ENCODE data around the gene CCL20.
"Not testable (repeated sequence)": the region's sequence is repeated elsewhere in the genome, so short reads cannot be mapped to it uniquely, and the experiment has no call there.

Gene CCL20, protein sequence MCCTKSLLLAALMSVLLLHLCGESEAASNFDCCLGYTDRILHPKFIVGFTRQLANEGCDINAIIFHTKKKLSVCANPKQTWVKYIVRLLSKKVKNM

DNA sequence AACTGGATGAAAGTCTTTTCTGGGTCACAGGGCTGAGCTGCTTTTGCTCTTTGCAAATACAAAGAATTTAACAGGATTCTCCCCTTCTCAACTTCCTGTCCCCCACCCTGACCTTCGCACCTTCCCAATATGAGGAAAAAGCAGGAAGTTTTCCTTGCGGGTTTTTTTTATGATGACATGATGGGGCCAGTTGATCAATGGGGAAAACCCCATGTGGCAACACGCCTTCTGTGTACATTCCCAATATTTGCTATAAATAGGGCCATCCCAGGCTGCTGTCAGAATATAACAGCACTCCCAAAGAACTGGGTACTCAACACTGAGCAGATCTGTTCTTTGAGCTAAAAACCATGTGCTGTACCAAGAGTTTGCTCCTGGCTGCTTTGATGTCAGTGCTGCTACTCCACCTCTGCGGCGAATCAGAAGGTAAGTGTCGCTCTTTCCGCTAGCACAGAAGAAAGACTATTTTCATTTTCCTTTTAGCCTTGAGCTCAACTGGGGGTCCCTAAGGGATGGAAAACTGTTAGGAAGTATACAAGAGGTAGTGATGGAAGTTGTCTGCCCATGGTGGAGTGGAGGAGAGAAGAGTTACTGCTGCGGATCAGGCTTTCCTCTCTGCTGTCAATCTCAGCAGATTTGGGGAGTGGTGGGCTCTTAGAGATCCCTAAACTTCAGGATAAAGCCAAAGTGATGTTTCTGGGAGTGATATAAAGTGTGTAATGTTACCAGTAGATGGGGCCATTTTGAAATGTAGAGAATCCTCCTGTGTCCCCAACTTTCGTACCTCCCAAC lies at the start of gene CCL20:
Gene CCL20 (plus strand): TSS at position 281 of the 792 bp plus-strand sequence. CDS start 70 bp downstream, at position 351.
- peak; percentile 8 for DNase-seq

DNA sequence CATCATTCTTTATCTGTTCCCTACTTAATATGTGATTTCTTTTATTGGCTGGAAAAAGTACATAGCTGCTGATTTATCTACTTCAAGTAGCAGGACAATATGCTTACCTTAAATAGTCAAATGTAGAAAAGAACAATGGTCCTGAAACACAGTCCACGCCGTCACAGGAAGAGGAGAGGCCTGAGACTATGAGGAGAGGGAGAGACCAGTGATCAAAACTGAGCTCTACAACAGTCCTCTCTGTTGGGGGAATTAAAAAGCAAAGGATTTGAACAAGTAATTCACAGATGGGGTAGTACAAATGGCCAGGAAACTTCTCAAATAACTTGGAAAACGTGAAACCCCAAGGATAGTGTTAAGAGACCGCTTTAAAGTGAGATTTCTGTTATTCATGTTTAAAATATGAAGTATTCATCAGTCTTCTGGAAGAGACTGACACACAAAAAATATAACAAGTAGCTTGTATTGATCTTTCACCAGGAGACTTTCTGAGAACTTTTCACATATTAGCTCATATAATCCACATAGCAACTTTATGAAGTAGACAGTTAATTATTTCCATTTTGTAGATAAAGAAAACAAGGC lies 47.8 kb upstream of the CCL20 start:
- DNase-seq = no peak

DNA sequence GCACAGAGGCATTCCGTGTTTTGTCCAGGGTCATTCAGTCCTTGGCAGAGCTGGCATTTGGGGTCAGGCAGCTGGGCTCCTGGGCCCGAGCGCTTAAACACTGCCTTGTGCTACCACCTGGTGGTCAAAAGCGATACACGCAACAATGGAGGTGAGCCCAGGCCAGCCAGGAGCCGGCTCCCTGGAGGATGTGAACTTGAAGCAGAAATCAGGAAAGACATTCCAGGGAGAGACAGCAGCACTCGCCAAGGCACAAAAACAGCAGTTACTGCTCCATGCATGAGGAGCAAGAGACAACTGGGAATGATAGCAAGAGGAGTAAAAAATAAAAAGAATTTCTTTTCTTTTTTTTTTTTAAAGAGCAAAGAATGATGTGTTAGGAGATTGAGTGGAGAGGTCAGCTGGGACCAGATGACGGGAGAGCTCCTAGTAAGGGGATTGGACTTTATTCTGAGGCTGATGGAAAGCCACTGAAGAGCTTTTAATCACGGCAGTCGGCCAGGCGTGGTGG lies 47.2 kb upstream of the CCL20 start:
- peak; percentile 37 for DNase-seq

DNA sequence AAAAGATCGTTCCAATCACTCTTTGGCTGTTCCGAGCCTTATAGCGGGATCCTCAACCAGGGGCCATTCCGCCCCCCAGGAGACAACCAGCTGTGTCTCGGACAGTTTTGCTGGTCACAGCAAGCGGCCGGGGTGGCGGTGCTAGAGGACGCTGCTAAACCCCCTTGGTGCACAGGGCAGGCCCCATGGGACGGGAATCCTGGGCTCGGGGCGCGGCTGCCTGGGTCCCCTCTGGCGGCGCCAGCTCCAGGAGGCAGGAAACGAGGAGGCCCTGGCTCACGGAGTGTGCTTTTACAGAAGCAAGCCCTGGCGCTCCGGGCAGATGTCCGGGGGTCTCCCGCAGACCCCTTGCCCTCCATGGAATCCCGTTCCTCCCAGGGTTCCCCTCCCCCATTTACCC lies 45.8 kb upstream of the CCL20 start:
- DNase-seq = no peak

DNA sequence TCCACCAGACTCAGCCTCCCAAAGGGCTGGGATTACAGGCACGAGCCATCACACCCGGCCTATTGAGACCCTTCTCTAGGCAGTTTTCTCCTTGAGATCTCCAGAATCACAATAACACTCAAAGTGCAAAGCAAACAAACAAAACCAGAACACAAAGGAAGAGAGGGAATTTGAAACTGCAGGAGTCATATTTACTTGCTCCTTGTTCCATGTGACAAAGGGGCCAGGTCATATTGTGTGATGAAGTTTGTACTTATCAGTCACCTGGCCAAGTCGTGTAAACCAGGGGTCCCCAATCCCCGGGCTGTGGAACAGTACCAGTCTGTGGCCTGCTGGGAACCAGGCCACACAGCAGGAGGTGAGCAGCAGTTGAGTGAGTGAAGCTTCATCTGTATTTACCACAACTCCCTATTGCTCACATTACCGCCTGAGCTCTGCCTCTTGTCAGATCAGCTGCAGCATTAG lies 41.4 kb upstream of the CCL20 start:
- no peak for DNase-seq

DNA sequence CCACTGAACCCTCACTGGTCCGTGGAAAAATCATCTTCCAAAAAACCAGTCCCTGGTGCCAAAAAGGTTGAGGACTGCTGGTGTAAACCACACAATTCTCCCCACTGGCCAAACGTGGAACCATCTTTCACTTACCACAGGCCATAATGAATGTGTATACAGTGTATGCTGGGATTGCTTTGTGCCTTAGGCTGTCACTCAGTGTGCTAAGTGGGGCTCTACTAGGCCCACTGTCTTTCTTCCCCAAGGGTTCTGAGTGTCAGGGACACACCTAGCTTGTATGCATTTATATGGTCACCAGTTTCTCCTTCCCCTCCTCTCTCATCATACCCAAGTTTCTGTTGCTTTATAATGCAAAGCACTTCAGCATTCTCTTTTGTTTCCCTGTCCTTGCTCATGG lies 40.7 kb upstream of the CCL20 start:
- no peak for DNase-seq

DNA sequence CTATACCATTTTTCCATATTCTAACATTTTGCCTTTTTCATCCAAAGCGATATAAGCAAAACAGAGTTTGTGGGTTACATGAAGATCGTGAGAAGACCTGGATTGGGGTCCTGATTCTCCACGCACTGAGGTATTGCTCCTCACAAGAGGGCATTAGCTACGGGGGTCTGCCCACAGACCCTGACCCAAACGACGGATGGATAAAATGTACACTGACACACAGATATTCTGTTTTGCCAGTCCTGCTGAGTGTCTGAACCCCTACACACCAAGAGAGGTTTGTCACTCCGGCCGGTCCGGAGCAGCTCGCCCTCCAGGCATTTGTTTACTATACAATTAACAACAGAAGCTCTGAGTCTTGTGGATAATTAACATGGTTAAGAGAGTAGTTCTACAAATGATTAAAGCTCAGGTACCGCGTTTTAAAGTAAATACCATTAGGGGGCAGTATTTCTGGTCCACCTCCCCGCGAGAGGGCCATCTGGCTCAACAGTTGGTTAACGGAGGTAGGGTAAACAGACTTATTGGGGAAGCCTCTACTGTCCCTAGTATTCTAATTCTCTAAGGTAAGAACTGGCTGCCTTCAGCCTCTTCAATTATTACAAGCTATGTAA lies 39.5 kb upstream of the CCL20 start:
- DNase-seq = peak; percentile 15

DNA sequence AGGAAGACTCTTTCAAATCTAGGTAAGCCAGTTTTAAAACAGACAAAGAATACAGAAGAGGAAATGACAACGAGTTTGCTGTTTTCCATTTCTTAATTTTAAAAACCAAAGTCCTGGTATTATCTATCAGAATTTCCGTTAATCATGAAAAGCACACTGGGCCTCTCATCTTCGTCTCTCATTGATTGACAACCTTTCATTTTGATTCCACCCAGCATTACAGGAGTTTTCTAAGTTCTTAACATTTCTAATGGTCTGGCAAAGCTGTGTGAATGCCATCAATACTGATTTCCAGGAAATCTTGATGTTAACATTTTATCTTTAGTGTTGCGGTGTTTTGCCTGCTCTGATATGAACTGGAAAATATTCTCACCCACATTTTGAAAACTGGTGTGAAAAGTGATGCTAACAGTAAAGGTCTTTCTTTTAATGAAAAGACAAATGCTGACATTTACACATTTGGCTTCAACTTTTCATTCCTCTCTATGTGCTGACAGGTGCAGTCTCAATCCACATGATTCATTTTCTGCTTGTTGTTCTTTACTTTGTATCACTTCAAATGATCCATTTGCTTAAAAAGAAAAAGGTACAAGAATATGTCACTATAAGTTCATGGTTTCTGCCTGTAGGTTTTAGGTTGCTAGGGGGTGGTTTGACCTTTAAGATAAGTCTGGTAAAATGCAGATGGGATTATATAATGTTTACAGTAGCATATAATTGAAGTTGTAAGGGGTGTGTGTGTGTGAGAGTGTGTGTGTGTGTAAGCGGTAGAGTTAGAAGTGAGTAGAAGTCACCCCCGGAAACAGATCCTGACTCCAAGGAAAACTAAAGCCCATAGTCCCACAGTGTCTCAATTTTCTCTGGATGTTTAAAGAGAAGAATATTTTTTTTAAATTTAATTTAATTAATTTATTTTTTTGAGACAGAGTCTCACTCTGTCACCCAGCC lies 38.5 kb upstream of the CCL20 start:
- DNase-seq = no peak

DNA sequence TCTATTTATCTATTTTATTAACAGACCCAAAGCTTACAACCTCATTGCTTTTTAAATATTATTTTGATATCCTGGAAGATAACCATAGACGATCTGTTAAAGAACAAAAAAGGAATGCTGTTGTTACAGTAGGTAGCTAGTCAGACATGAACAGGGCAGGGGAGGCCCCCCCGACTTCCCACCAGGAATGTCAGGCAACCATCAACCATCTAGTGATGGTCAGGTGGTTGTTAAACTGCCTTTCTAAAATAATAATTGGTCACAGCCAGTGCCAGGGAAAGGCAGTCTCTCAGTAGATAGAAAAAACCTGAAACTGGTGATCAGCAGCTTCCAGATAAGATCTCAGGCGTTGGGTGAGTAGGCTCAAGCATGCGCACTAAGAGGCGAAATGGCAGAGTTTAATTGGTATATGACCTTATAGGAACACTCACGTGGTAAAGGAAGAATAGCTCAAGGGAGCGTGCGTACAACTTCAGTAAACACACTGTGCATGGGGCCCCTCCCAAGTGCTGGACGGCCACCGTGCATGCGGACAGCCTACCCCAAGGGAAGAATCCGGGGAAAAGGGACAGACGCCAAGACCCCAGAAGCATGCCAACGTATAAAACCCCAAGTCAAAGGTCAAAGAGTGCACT lies 32.5 kb upstream of the CCL20 start:
- DNase-seq = no peak

DNA sequence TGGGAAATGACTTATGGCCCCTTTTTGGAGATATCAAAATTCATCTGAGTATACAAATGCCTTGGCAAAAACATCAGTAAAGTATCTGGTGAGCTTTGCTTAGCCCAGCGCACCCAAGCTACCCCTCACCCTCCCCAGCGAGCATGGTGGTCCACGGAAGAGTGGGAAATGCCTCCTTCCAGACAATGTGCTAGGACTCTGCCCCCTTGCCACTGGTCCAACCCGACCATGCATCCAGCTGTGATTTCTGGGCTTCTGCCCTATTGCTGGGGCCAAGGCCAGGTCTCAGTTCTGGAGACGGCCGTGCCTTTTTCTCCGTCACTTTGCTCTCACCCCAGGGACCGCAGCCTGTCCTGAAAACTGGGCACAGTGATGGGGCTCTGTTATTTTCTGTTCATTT lies 31.8 kb upstream of the CCL20 start:
- DNase-seq = no peak

DNA sequence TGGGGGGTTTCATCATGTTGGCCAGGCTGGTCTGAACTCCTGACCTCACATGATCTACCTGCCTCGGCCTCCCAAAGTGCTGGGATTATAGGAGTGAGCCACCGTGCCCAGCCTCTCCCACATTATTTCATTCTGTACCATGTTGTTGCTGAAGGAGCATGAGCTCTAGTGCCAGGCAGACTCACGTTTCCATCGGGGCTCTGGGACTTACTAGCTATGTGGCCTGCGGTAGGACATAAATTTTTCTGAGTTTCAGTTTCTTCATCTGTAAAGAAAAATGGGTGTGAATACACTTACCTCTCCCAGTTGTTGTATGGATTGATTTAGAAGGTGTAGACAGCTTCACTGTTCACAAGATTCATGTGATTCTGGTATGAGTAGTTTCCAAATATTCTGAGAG lies 30.8 kb upstream of the CCL20 start:
- DNase-seq = no peak

DNA sequence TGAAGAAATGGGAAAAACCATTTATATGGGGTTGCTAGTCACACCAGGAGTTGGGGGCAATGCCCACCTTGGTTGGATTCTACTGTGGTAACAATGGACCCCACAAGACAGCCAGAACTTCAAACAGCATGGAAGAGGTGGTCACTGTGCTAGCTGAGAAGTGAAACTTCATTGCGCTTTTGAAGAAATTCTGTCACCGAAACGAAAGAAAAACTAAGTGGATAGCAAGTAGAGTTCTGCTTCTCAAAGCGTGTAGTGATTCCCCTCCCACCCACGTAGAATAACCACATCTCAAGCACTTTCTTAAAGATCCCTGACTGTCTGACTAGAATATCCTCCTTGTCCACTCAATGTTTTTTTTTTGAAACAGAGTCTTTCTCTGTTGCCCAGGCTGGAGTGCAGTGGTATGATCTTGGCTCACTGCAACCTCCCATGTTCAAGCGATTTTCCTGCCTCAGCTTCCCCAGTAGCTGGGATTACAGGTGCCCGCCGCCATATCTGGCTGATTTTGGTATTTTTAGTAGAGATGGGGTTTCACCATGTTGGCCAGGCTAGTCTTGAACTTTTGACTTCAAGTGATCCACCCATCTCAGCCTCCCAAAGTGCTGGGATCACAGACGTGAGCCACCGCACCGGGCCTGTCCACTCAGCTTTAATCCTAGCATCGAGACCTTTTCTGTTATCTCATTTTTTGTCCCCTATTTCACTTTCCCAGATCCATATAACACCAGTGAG lies 30.1 kb upstream of the CCL20 start:
- DNase-seq = peak; percentile 44

DNA sequence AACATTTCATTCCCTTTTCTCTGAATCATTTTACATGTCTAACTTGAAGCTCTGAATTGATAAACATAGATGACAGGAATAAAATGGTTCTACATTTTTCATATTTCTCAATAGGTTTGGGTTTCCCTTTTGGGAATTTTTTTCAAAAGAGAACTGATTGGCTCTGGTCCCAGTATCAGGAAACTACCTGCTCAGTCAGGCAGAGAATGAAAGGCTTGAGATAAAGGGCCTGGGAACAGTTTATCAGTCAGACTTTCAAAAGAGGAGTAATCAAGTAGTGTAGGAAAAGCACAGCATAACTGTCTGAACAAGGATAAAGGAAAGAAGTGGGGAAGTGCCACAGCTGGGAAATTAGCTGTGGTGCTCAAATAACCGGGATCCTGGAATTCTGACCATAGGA lies 28.3 kb upstream of the CCL20 start:
- no peak for DNase-seq

DNA sequence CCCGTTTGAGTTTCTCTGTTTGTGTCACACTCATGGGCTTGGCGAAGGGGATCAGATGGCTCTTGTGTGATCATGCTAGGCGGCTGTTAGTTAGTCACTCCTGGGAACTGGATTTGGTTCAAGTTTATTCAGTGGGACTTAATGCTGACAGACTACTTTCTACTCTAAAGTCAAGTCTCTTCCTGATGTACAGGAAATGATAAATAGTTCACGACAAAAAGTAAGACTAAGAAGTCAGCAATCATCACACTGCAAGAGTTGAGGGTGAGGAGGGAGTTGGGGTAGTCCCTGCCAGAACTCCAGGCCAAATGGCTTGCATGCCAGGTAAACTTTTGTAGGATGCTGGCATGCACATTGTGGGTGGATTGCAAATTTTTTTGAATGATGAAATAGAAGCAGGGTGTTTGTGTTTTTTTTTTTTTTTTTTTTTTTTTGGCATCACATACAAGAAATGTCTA lies 25.1 kb upstream of the CCL20 start:
- DNase-seq = no peak

DNA sequence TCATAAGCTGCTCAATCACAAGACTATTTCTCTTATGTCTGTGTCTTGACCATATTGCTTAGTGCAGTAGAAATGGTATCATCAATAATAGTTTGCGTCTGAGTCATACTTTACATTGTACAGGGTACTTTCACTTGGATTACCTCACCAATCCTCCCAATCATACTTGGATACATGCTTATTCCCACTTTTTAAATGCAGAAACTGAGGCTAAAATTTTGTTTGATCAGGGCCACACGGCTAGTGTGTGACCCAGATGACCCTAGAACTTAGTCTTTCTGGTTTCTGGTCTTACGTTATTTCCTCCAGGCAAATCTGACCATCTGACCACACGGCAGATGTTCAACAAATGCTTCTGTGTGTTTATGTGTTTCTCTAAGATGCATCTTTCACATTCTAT lies 23.8 kb upstream of the CCL20 start:
- no peak for DNase-seq

DNA sequence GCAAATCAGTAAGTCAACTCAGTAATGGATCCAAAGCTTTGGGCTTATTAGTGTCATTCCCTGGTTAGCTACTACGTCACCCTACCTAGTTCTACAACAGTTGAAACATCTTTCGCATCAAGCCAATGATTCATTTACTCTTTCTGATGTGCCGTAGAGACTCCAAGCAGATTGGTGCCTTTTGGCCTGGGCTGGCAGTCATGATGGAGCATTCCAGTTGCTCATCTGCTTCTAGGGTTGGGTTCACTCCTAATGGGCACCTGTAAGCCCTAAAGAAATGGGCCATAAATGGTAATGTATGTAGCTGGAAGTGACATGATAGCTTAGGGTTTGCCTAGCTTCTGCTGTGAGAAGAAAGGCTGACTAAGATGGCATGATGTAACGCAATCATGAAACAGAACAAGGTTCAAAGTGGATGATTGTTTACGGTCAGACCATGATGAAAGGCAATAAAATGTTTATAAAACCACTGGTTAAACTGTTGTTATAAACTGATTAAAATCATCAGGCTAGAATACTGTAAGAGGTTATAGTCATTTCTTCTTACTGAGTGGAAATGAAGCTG lies 20.4 kb upstream of the CCL20 start:
- no peak for DNase-seq

DNA sequence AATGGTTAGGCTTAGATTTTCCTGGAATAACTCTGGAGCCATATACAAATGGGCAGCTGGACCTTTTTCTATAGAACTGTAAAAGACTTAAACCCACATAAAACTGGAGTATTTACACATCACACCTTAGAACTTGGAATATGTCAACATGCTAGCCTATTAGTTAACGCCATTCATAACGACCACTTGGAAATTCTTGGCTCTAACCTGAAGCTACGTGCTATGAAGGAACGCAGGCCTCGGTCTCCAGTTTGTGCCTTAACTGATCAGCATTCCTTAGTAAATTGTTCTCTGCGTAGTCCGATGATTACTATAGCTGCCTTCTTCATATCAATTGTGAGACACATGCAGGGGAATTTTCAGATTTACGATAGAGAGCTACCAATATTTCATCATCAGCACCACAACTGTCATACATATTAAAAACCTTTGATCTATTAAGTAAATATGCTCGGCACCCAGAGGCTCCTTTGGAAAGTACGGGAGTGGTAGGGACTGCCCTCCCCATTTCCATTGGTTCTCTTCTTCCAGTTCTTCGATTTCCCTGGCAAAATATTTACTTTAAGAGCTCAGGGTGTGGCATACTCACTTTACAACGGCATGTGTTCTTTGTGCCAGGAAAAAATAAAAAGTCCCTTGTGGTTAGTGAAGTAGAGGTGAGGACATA lies 17.5 kb upstream of the CCL20 start:
- DNase-seq = no peak

DNA sequence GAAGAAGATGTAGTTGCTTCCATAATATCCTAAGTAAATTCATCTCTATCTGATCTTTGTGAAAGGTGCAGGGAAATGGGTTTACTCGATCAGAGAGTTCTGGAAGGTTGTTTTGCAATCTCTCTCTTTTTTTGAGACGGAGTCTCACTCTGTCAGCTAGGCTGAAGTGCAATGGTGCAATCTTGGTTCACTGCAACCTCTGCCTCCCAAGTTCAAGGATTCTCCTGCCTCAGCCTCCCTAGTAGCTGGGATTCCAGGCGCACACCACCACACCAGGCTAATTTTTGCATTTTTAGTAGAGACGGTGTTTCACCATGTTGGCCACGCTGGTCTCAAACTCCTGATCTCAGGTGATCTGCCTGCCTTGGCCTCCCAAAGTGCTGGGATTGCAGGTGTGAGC lies 16.9 kb upstream of the CCL20 start:
- DNase-seq = not testable (repeated sequence)

DNA sequence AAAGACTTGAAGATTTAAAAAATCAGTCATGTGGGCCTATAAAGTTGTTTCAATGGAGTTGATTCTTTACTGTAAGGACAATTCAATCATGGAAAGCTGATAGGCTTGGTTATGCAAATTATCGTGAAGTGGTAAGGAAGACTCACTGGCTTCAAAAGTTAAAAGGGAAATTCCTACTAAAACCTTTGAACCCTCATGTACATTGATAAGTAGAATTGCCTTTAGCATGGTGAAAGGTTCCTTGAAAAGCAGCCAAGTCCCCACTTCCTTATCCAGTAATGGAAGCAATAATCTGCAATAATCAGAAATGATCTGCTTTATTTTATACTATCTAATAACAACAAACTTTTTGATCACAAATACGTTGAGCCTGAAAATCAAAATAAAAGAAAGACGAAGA lies 14.4 kb upstream of the CCL20 start:
- DNase-seq = no peak

DNA sequence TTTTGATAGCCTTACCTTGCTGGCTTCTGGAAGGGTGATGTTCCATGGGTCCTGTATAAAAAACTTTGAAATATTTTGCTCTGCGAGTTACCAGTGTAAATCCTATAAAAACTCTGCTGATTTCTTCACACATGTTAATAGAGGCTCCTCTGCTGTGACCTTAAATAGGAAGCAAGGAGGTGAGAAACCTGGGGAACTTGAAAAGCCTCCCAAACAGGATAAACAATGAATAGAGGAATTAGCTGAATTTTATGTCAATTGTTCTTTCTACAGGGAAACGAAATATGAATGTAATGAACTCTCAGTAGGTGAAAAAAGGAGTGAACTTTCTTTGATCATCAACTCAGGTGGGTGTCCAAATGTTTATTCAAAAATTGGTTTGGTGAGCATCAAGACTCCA lies 10.8 kb upstream of the CCL20 start:
- no peak for DNase-seq
